ENCODE results near the gene PIK3CA. TPM values are rescaled to one million over a fixed set of nuclear protein-coding genes. Genes with fewer than 3 reads are reported as not detected.
"Not testable (repeated sequence)": the region's sequence is repeated elsewhere in the genome, so short reads cannot be mapped to it uniquely, and the experiment has no call there.

Gene PIK3CA
- total RNA-seq, 1 donor from 2014 or later = 30.6 TPM

DNA sequence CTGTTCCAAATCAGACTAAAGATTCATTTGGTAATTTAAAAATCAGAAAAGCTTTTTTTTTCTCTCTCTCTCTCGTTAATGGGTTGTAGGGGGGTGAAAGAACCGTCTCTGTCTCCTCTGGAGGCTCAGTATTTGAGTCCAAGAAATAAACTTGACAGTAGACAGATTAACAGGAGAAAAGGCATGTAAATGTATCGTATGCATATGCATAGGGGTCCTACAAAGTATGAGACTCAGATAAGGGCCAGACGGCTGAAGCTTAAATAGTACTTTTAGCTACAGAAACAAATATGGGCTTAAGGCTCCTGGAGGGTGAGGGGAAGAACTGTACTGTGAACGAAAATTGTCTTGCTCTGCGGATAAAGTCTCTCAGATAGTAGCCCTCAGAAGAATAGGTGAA is 42.4 kb downstream of the PIK3CA start:
- DNase-seq (no peak), ATAC-seq (no peak)
- H3K27ac ChIP-seq = no peak overlapping the region
- no peaks in the 10 kb centered on the region for H3K36me3 ChIP-seq
- TF ChIP-seq, protein P1, sequence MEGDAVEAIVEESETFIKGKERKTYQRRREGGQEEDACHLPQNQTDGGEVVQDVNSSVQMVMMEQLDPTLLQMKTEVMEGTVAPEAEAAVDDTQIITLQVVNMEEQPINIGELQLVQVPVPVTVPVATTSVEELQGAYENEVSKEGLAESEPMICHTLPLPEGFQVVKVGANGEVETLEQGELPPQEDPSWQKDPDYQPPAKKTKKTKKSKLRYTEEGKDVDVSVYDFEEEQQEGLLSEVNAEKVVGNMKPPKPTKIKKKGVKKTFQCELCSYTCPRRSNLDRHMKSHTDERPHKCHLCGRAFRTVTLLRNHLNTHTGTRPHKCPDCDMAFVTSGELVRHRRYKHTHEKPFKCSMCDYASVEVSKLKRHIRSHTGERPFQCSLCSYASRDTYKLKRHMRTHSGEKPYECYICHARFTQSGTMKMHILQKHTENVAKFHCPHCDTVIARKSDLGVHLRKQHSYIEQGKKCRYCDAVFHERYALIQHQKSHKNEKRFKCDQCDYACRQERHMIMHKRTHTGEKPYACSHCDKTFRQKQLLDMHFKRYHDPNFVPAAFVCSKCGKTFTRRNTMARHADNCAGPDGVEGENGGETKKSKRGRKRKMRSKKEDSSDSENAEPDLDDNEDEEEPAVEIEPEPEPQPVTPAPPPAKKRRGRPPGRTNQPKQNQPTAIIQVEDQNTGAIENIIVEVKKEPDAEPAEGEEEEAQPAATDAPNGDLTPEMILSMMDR (IDR thresholded peaks at IDR 0.05) = no peak
- no peaks in the 10 kb centered on the region for H3K9me3 ChIP-seq
- no peaks in the 10 kb centered on the region for H3K27me3 ChIP-seq
- intact Hi-C loops (cut with DNase I) = no loop called here
- no peak overlapping the region for H3K4me3 ChIP-seq
- H3K4me1 ChIP-seq = peaks cover 6% of the 10 kb centered on the region

DNA sequence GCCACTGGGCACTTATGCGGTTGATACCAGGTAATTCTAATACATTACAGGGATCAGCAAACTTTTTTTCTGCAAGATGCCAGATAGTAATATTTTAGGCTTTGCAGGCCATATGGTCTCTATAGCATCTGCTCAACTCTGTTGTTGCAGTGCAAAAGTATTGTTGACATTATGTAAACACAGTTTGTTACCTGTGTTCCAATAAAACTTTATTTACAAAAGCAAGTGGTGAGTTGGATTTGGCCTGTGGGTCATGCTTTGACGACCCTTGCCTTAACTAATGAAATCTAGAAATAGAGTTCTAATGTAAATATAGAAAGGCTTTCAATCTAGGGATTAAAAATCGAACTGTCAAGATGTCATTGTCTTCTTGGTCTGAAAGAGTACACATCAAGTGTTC is 44.4 kb downstream of the PIK3CA start:
- no peak for DNase-seq
- Histone ChIP-seq H3K4me3 (no peak overlapping the region), H3K9me3 (no peaks in the 10 kb centered on the region), H3K27ac (no peak overlapping the region), H3K36me3 (no peaks in the 10 kb centered on the region), H3K4me1 (peaks cover 11% of the 10 kb centered on the region), H3K27me3 (no peaks in the 10 kb centered on the region)
- no peak for ATAC-seq
- intact Hi-C loops (cut with DNase I) = no loop called here
- TF ChIP-seq, protein P1 (IDR thresholded peaks at IDR 0.05) = no peak

DNA sequence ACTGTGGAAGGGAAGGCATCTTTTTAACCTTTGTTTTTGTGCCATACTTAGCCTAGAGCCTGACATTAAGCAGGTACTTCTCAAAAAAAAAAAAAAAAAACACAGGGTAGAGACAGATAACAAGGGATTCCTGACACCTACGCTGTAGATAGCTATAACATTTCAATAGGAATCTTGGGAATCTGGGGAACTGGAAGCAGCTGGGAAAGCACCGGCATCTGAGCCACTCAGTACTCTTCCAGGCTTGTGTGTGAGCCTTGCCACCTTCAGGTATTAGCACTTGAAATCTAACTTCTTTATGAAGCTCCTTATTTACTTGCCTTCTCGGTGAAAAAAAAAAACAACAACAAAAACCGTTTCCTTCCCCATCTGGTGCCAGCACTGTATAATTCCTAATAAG is 46.8 kb downstream of the PIK3CA start:
- H3K9me3 ChIP-seq = no peaks in the 10 kb centered on the region
- intact Hi-C loops (cut with DNase I) = no loop called here
- TF ChIP-seq, protein P1 (IDR thresholded peaks at IDR 0.05) = no peak
- H3K4me3 ChIP-seq = no peak overlapping the region
- no peak for DNase-seq
- peaks cover 5% of the 10 kb centered on the region for H3K36me3 ChIP-seq
- H3K27me3 ChIP-seq = no peaks in the 10 kb centered on the region
- H3K4me1 ChIP-seq = peaks cover 11% of the 10 kb centered on the region
- no peak overlapping the region for H3K27ac ChIP-seq
- no peak for ATAC-seq

DNA sequence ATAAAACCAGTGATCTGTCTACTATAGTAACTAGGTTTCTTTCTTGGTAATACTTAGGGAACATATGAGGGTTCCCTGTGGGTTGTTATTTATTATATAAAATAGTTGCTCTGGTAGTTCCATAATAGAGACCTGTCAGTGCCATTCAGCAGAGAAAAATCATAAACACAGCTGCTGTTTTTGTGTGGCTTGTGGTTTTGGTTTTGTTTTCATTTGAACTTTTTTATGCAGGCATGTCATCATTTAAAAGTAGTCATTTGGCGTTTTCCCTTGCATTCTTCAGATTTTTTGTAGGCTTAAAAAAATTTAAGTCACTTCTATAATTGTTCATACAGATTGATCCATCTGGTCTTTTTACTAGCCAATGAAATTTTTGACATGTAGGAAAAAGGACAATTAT is 47.9 kb downstream of the PIK3CA start:
- no peaks in the 10 kb centered on the region for H3K9me3 ChIP-seq
- peaks cover 11% of the 10 kb centered on the region for H3K4me1 ChIP-seq
- DNase-seq (no peak), ATAC-seq (no peak)
- TF ChIP-seq, protein P1 (IDR thresholded peaks at IDR 0.05) = no peak
- no peaks in the 10 kb centered on the region for H3K27me3 ChIP-seq
- intact Hi-C loops (cut with DNase I) = no loop called here
- H3K4me3 ChIP-seq = no peak overlapping the region
- no peak overlapping the region for H3K27ac ChIP-seq
- H3K36me3 ChIP-seq = peaks cover 16% of the 10 kb centered on the region

DNA sequence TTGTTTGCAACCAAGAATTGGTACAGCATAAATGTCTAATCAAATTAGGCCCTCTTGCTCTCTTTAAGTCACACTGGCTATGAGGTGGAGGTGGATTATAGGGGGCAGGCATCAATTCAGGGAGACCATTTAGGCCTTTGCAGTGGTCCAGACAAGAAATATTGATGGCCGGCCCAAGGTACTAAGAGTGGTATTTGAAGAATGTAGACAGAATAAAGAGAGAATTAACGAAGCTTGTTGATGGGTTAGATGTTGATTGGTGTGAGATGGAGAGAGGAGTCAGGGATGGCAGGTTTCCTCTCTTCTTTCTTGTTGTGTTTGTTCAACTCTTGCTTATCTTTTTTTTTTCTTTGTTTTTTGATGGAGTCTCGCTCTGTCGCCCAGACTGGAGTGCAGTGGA is 48.5 kb downstream of the PIK3CA start:
- ATAC-seq (no peak), DNase-seq (no peak)
- intact Hi-C loops (cut with DNase I) = no loop called here
- H3K4me1 ChIP-seq = peaks cover 11% of the 10 kb centered on the region
- H3K36me3 ChIP-seq = peaks cover 22% of the 10 kb centered on the region
- no peak overlapping the region for H3K4me3 ChIP-seq
- no peaks in the 10 kb centered on the region for H3K9me3 ChIP-seq
- TF ChIP-seq, protein P1 (IDR thresholded peaks at IDR 0.05) = no peak
- no peaks in the 10 kb centered on the region for H3K27me3 ChIP-seq
- H3K27ac ChIP-seq = no peak overlapping the region

DNA sequence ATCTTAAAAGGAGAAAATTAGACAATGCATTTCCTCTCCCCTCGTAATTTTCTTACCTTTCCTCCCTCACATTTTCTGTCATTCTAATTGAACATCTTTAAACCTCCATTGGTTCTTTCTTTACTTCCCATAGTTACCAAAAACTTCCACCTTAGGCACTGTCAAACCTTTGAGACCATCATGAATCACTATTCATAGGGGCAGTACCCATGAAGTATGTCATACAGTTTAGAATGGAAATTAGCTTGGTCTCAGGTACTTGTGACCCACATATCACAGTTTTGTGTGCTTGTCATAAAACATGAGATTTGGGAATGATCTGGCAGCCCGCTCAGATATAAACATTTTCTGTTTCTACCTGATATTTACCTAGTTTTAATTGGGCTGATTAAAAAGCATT is 52.6 kb downstream of the PIK3CA start:
- Histone ChIP-seq H3K9me3 (no peaks in the 10 kb centered on the region), H3K4me3 (no peak overlapping the region), H3K27me3 (no peaks in the 10 kb centered on the region), H3K4me1 (peaks cover 3% of the 10 kb centered on the region), H3K36me3 (peaks cover 57% of the 10 kb centered on the region), H3K27ac (no peak overlapping the region)
- no peak for DNase-seq
- intact Hi-C loops (cut with DNase I) = no loop called here
- TF ChIP-seq, protein P1 (IDR thresholded peaks at IDR 0.05) = no peak
- no peak for ATAC-seq

DNA sequence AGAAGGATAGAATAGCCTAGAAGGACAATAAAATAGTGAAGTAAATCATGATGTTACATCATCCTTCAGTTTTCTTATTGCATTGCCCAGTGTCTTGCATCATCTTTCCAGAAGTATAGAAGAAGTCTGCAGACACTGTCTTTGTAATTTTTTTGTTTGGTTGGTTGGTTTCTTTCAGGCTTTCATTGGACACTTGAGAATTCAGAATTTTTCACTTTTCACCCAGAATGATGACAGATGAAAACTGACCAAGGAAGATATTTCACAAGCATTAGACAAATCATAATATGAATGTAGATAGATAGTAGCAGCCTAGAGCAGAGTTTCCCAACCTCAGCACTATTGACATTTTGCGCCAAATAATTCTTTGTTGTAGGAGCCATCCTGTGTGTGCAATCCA is 67.4 kb downstream of the PIK3CA start:
- DNase-seq; H3K27ac ChIP-seq; intact Hi-C loops (cut with DNase I); H3K4me3 ChIP-seq; H3K4me1 ChIP-seq; H3K27me3 ChIP-seq; H3K9me3 ChIP-seq: not testable (repeated sequence)
- H3K36me3 ChIP-seq = peaks cover 35% of the 10 kb centered on the region
- ATAC-seq = peak; percentile 14

DNA sequence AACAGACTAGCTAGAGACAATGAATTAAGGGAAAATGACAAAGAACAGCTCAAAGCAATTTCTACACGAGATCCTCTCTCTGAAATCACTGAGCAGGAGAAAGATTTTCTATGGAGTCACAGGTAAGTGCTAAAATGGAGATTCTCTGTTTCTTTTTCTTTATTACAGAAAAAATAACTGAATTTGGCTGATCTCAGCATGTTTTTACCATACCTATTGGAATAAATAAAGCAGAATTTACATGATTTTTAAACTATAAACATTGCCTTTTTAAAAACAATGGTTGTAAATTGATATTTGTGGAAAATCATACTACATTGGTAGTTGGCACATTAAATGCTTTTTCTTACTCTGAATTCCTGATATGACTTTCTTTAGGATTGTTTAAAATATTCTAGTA is 70.1 kb downstream of the PIK3CA start:
- H3K4me3 ChIP-seq; H3K9me3 ChIP-seq; H3K27me3 ChIP-seq; H3K27ac ChIP-seq; ATAC-seq; DNase-seq; H3K4me1 ChIP-seq; intact Hi-C loops (cut with DNase I): not testable (repeated sequence)
- H3K36me3 ChIP-seq = peaks cover 43% of the 10 kb centered on the region
